HCT116 (cell line): ENCODE data around the gene DNAJB9. TPM values are rescaled to one million over a fixed set of nuclear protein-coding genes. Genes with fewer than 3 reads are reported as not detected.

Experiments used
- ATAC-seq: fragments of 200-7000 bp; cut with Tn5 transposase; 2 replicates; pipeline ENCODE4 v1.9.1; 2020; ENCODE audit warnings: mild to moderate bottlenecking, moderate library complexity
- BruUV-seq: library from RNA; stranded (reverse); fragments of 400-500 nt; replicated peaks from 2 replicates; lab custom pipeline; 2021; lab: Mats Ljungman, UMichigan
- CTCF ChIA-PET: fragments of 300-600 bp; sonication (Branson Sonifier 250); formaldehyde crosslinking; loops from one replicate; lab custom pipeline; 2021; ENCODE audit warnings: antibody characterized with exemption; lab: Charles Lee
- POLR2A ChIA-PET: fragments of 300-600, 350-600 bp; sonication (Branson Sonifier 250); formaldehyde crosslinking; loops from one replicate; lab custom pipeline; 2021; ENCODE audit warnings: antibody characterized with exemption; lab: Charles Lee
- RAD21 ChIA-PET, 2 experiments: fragments of 300-600 bp; sonication (Branson Sonifier 250); formaldehyde crosslinking; loops; one replicate each; lab custom pipeline; 2023; ENCODE audit warnings: low total read pairs in 2 of 2; ENCODE audit not compliant: uncharacterized antibody in 2 of 2, unreplicated experiment in 2 of 2, low non-redundant PET in 1 of 2; lab: Charles Lee
- DNase-seq: peaks from one replicate; pipeline ENCODE4 v3.0.0-alpha.2; 2010; ENCODE audit warnings: low read depth, low spot score
- H2AFZ ChIP-seq: fragments of 200-600 bp; shearing (Covaris generic), sonication (generic); 2 replicates; pipeline ENCODE4 v1.6.1; 2017; ENCODE audit warnings: low read depth, mixed run types, mixed read lengths, antibody characterized with exemption, low read length; ENCODE audit not compliant: poor library complexity, severe bottlenecking
- H3K27ac ChIP-seq: 2 replicates; pipeline ENCODE4 v1.5.1; 2012; ENCODE audit warnings: low read depth, low read length
- H3K27me3 ChIP-seq: fragments of 200-600 bp; sonication (generic); 2 replicates; pipeline ENCODE4 v1.6.1; 2016; ENCODE audit warnings: mixed run types, low read length, mixed read lengths; ENCODE audit not compliant: insufficient read depth
- H3K36me3 ChIP-seq, 2 experiments: fragments of 200-500 bp in 1 of 2; fragments of 200-600 bp in 1 of 2; sonication (Bioruptor generic) in 1 of 2; sonication (generic) in 1 of 2; 2 replicates each; pipeline versions ENCODE4 v1.5.1 to v1.6.1; 2014 to 2016; ENCODE audit warnings: low read length in 2 of 2, inconsistent platforms in 1 of 2, mixed read lengths in 1 of 2, mixed run types in 1 of 2; ENCODE audit not compliant: insufficient read depth in 2 of 2, control insufficient read depth in 1 of 2
- H3K4me1 ChIP-seq, 2 experiments: fragments of 200-600 bp in 1 of 2; sonication (generic) in 1 of 2; 2 replicates each; pipeline versions ENCODE4 v1.5.1 to v1.6.1; 2012 to 2017; ENCODE audit warnings: low read length in 2 of 2, inconsistent platforms in 1 of 2, mild to moderate bottlenecking in 1 of 2, mixed read lengths in 1 of 2, mixed run types in 1 of 2, moderate library complexity in 1 of 2; ENCODE audit not compliant: insufficient read depth in 2 of 2, control insufficient read depth in 1 of 2
- H3K4me2 ChIP-seq: fragments of 200-600 bp; sonication (generic); 2 replicates; pipeline ENCODE4 v1.6.1; 2017; ENCODE audit warnings: mixed run types, low read length, mixed read lengths
- H3K4me3 ChIP-seq, 2 experiments: fragments of 200-600 bp in 1 of 2; sonication (generic) in 1 of 2; replicated peaks in 1 of 2; 2 replicates each; pipeline ENCODE4 v1.5.1; 2011 to 2016; ENCODE audit warnings: low read length in 2 of 2, control low read depth in 1 of 2, low read depth in 1 of 2, mild to moderate bottlenecking in 1 of 2, mixed read lengths in 1 of 2, mixed run types in 1 of 2
- H3K79me2 ChIP-seq: fragments of 200-600 bp; sonication (generic); 2 replicates; pipeline ENCODE4 v1.6.1; 2017; ENCODE audit warnings: mild to moderate bottlenecking, mixed run types, low read length, moderate library complexity, mixed read lengths; ENCODE audit not compliant: insufficient read depth
- H3K9ac ChIP-seq: fragments of 200-600 bp; sonication (generic); 2 replicates; pipeline ENCODE4 v1.6.1; 2016; ENCODE audit warnings: low read length, mixed read lengths
- H3K9me2 ChIP-seq: fragments of 200-600 bp; sonication (generic), shearing (Covaris generic); 2 replicates; pipeline ENCODE4 v1.6.1; 2017; ENCODE audit warnings: mixed run types, mild to moderate bottlenecking, moderate library complexity; ENCODE audit not compliant: insufficient read depth
- H3K9me3 ChIP-seq, 2 experiments: fragments of 200-500 bp in 1 of 2; fragments of 200-600 bp in 1 of 2; sonication (Bioruptor generic) in 1 of 2; sonication (generic) in 1 of 2; 2 replicates each; pipeline ENCODE4 v1.6.1; 2014 to 2017; ENCODE audit warnings: low read length in 2 of 2, mixed read lengths in 2 of 2, inconsistent platforms in 1 of 2, low read depth in 1 of 2, mild to moderate bottlenecking in 1 of 2, mixed run types in 1 of 2, moderate library complexity in 1 of 2; ENCODE audit not compliant: control insufficient read depth in 1 of 2, insufficient read depth in 1 of 2
- H4K20me1 ChIP-seq: fragments of 200-600 bp; sonication (generic), shearing (Covaris generic); 2 replicates; pipeline ENCODE4 v1.6.1; 2017; ENCODE audit warnings: mixed run types, mild to moderate bottlenecking, moderate library complexity; ENCODE audit not compliant: insufficient read depth
- CBX3 ChIP-seq: IDR thresholded peaks from 2 replicates; pipeline ENCODE4 v1.6.1; 2012; ENCODE audit warnings: low read depth
- CEBPB ChIP-seq: IDR thresholded peaks from 2 replicates; pipeline ENCODE4 v1.6.1; 2012; ENCODE audit warnings: low read depth
- EGR1 ChIP-seq: IDR thresholded peaks from 2 replicates; pipeline ENCODE4 v1.6.1; 2012; ENCODE audit warnings: low read depth
- EZH2 ChIP-seq: fragments of 200-600 bp; sonication (generic); IDR thresholded peaks from 2 replicates; pipeline ENCODE4 v1.6.1; 2017; ENCODE audit warnings: antibody characterized with exemption, mixed run types
- EZH2phosphoT487 ChIP-seq: fragments of 200-600 bp; IDR thresholded peaks from 2 replicates; pipeline ENCODE4 v1.6.1; 2018; ENCODE audit warnings: antibody characterized with exemption, borderline replicate concordance
- FOSL1 ChIP-seq: IDR thresholded peaks from 2 replicates; pipeline ENCODE4 v1.6.1; 2012; ENCODE audit warnings: low read depth
- POLR2AphosphoS5 ChIP-seq: IDR thresholded peaks from 2 replicates; pipeline ENCODE4 v1.6.1; 2011; ENCODE audit warnings: mild to moderate bottlenecking, low read depth, low read length, moderate library complexity
- RAD21 ChIP-seq: IDR thresholded peaks from 2 replicates; pipeline ENCODE4 v1.6.1; 2012; ENCODE audit warnings: low read depth, mild to moderate bottlenecking
- SIN3A ChIP-seq: IDR thresholded peaks from 2 replicates; pipeline ENCODE4 v1.6.1; 2012; ENCODE audit warnings: low read depth
- SRF ChIP-seq: IDR thresholded peaks from 2 replicates; pipeline ENCODE4 v1.6.1; 2012; ENCODE audit warnings: low read depth
- intact Hi-C: fragments of 100-400 bp; cut with micrococcal nuclease; formaldehyde crosslinking; loops from 2 replicates; pipeline ENCODE4 v1.10.0; 2022
- total RNA-seq: library from RNA; stranded (reverse); gene quantifications from one replicate; pipeline ENCODE4 v1.2.1, GENCODE V29; 2021; ENCODE audit not compliant: unreplicated experiment
- TF ChIP-seq, protein P1 (sequence below), 3 experiments: fragments of 200-600 bp in 1 of 3; sonication (generic) in 1 of 3; IDR thresholded peaks in 2 of 3; conservative IDR thresholded peaks in 1 of 3; 2 replicates each; pipeline ENCODE4 v1.5.1; 2012 to 2017; ENCODE audit warnings: low read depth in 2 of 3, low read length in 2 of 3, antibody characterized with exemption in 1 of 3, borderline replicate concordance in 1 of 3, control low read depth in 1 of 3, mild to moderate bottlenecking in 1 of 3, mixed read lengths in 1 of 3, mixed run types in 1 of 3, moderate library complexity in 1 of 3; ENCODE audit not compliant: insufficient read depth in 1 of 3
- TF ChIP-seq, protein P2 (sequence below): IDR thresholded peaks from 2 replicates; pipeline ENCODE4 v1.6.1; 2012; ENCODE audit warnings: low read depth
- TF ChIP-seq, protein P3 (sequence below): IDR thresholded peaks from 2 replicates; pipeline ENCODE4 v1.6.1; 2012

The DNAJB9 gene
- total RNA-seq, 1 experiment from 2014 or later, result 10.1 TPM

DNA sequence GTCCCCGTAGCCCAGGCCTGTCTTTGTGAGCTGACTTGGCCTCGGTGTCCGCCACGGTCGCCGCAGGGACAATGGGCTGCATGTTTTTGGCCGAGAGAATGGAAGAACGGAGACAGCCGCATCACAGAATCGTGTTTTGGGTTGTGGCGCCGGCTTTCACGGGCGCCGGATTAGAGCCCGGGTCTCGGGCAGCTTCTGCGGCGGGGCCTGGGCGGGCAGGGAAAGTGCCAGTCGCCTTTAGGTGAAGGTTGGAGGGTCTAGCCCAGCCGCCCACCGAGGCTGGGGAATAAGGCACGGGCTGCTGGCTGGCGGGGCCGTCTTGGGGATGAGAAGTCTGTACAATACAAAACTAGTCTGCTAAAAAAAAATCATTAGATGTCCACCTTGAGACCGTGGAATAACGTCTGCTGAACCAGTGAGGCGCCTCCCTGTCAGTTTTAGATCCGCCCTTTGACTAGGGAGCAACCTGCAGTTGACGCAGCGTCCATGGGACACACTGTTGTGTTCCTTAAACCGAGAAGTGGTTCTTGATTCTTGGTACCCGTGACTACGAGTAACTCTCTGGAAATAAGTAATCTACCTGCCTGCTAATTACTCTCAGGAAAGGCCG, 577 bp downstream of the DNAJB9 start:
- intact Hi-C loops, result no loop called here

DNA sequence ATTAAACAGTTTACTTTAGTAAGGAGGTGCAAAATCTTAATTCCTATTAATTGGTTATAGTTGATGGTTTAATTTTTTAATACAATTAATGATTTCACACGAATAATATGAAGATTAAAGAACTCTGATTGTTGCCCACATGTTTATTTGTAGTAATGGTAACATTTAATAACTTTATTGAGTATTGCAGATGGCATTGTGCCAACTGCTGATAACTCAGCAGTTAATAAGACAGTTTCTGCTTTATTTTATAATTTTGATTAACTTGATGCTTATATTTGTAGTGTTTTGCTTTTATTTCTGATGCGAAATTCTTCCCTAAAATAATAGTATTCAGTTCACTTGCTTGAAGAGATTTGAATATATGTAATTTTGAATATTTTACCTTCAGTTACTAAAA, 2.8 kb downstream of the DNAJB9 start:
- BruUV-seq, result no TSS peak
- Histone ChIP-seq H3K4me3 (no peak overlapping the region), H3K9ac (no peak overlapping the region), H3K27ac (no peak overlapping the region), H3K4me1 (peaks cover 8 to 12% of the 10 kb centered on the region in 2 experiments), H2AFZ (no peak overlapping the region), H3K27me3 (no peaks in the 10 kb centered on the region), H3K4me2 (no peak overlapping the region), H3K9me3 (no peaks in the 10 kb centered on the region), H4K20me1 (no peaks in the 10 kb centered on the region), H3K9me2 (no peaks in the 10 kb centered on the region), H3K36me3 (peaks cover 7 to 8% of the 10 kb centered on the region in 2 experiments; a peak in 3 of 4 replicates), H3K79me2 (peaks cover 36% of the 10 kb centered on the region)
- ChIA-PET RAD21 (no interaction called here), CTCF (no interaction called here), POLR2A (no interaction called here)
- ATAC-seq (no peak), DNase-seq (no peak)
- intact Hi-C loops, result no loop called here
- TF ChIP-seq CEBPB, result no peak
- TF ChIP-seq CBX3, result no peak
- TF ChIP-seq SRF, result no peak
- TF ChIP-seq, protein P1, sequence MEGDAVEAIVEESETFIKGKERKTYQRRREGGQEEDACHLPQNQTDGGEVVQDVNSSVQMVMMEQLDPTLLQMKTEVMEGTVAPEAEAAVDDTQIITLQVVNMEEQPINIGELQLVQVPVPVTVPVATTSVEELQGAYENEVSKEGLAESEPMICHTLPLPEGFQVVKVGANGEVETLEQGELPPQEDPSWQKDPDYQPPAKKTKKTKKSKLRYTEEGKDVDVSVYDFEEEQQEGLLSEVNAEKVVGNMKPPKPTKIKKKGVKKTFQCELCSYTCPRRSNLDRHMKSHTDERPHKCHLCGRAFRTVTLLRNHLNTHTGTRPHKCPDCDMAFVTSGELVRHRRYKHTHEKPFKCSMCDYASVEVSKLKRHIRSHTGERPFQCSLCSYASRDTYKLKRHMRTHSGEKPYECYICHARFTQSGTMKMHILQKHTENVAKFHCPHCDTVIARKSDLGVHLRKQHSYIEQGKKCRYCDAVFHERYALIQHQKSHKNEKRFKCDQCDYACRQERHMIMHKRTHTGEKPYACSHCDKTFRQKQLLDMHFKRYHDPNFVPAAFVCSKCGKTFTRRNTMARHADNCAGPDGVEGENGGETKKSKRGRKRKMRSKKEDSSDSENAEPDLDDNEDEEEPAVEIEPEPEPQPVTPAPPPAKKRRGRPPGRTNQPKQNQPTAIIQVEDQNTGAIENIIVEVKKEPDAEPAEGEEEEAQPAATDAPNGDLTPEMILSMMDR (IDR thresholded peaks at IDR 0.05 in 2 of 3, conservative IDR thresholded peaks at IDR 0.05 in 1 of 3; ENCODE audit: borderline replicate concordance in 1 of 3, insufficient read depth in 1 of 3, low read depth in 2 of 3, low read length in 2 of 3), result no peak
- no peak for TF ChIP-seq EZH2phosphoT487
- TF ChIP-seq RAD21, result no peak
- TF ChIP-seq EGR1, result no peak
- TF ChIP-seq EZH2, result no peak
- no peak for TF ChIP-seq SIN3A
- no peak for TF ChIP-seq FOSL1
- TF ChIP-seq, protein P2, sequence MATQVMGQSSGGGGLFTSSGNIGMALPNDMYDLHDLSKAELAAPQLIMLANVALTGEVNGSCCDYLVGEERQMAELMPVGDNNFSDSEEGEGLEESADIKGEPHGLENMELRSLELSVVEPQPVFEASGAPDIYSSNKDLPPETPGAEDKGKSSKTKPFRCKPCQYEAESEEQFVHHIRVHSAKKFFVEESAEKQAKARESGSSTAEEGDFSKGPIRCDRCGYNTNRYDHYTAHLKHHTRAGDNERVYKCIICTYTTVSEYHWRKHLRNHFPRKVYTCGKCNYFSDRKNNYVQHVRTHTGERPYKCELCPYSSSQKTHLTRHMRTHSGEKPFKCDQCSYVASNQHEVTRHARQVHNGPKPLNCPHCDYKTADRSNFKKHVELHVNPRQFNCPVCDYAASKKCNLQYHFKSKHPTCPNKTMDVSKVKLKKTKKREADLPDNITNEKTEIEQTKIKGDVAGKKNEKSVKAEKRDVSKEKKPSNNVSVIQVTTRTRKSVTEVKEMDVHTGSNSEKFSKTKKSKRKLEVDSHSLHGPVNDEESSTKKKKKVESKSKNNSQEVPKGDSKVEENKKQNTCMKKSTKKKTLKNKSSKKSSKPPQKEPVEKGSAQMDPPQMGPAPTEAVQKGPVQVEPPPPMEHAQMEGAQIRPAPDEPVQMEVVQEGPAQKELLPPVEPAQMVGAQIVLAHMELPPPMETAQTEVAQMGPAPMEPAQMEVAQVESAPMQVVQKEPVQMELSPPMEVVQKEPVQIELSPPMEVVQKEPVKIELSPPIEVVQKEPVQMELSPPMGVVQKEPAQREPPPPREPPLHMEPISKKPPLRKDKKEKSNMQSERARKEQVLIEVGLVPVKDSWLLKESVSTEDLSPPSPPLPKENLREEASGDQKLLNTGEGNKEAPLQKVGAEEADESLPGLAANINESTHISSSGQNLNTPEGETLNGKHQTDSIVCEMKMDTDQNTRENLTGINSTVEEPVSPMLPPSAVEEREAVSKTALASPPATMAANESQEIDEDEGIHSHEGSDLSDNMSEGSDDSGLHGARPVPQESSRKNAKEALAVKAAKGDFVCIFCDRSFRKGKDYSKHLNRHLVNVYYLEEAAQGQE, result no peak

More for the DNA sequence above, 577 bp downstream of the DNAJB9 start:
- DNase-seq (peak; percentile 15), ATAC-seq (peak; percentile 26)
- no peaks in the 10 kb centered on the region for H4K20me1 ChIP-seq
- H2AFZ ChIP-seq, result no peak overlapping the region
- ChIA-PET POLR2A (interaction anchor here (2.0 kb wide), 1 partner anchor 44 kb away, joined by 9 read pairs; the partner anchor contains the start of gene PNPLA8), CTCF (interaction anchor here (0.7 kb wide), 1 partner anchor 474 kb away, joined by 3 read pairs; no protein-coding TSS in a partner anchor), RAD21 (no interaction called here)
- no peaks in the 10 kb centered on the region for H3K27me3 ChIP-seq
- peaks cover 56% of the 10 kb centered on the region for H3K79me2 ChIP-seq
- H3K4me2 ChIP-seq, result peak overlapping the region; percentile 92
- H3K36me3 ChIP-seq, result peaks cover 8 to 14% of the 10 kb centered on the region in 2 experiments; a peak in 3 of 4 replicates
- H3K9me3 ChIP-seq, result no peaks in the 10 kb centered on the region
- peaks cover 8 to 12% of the 10 kb centered on the region in 2 experiments for H3K4me1 ChIP-seq
- peak overlapping the region; percentile 81 to 90 for H3K4me3 ChIP-seq
- TF ChIP-seq SRF (no peak), POLR2AphosphoS5 (0 out of 2 replicates have a peak, but pooled peaks have one; percentile 17)
- TF ChIP-seq, protein P3, sequence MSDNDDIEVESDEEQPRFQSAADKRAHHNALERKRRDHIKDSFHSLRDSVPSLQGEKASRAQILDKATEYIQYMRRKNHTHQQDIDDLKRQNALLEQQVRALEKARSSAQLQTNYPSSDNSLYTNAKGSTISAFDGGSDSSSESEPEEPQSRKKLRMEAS, result peak; percentile 11; the same call in 1 of the 2 replicates
- H3K9ac ChIP-seq, result peak overlapping the region; percentile 86
- H3K27ac ChIP-seq, result peak overlapping the region; percentile 75
- H3K9me2 ChIP-seq, result no peaks in the 10 kb centered on the region
- BruUV-seq, result TSS peak; percentile 43
